HFFc6 (cell line): ENCODE measurements around the gene SHISA6. TPM values are rescaled to one million over a fixed set of nuclear protein-coding genes. Genes with fewer than 3 reads are reported as not detected.

Experiments
- DNase-seq: peaks from one replicate; pipeline ENCODE4 v3.0.0-alpha.2; 2018
- H3K27ac Mint-ChIP-seq: 2 replicates; pipeline ENCODE4 v1.8.0; 2020; ENCODE audit warnings: mild to moderate bottlenecking, mixed read lengths
- H3K27me3 Mint-ChIP-seq: 2 replicates; pipeline ENCODE4 v1.8.0; 2021; ENCODE audit warnings: mild to moderate bottlenecking, moderate library complexity, mixed read lengths; ENCODE audit not compliant: insufficient read depth
- H3K36me3 Mint-ChIP-seq: 2 replicates; pipeline ENCODE4 v1.8.0; 2021; ENCODE audit warnings: low read depth, mixed read lengths
- H3K4me1 Mint-ChIP-seq: 2 replicates; pipeline ENCODE4 v1.8.0; 2020; ENCODE audit warnings: low read depth, mixed read lengths
- H3K4me3 Mint-ChIP-seq: 2 replicates; pipeline ENCODE4 v1.8.0; 2020; ENCODE audit warnings: mild to moderate bottlenecking, moderate library complexity, mixed read lengths
- H3K9me3 Mint-ChIP-seq: 2 replicates; pipeline ENCODE4 v1.8.0; 2020; ENCODE audit warnings: mild to moderate bottlenecking, mixed read lengths
- CTCF ChIP-seq: fragments of 200-600 bp; sonication (generic); IDR thresholded peaks from 2 replicates; pipeline ENCODE4 v1.5.0; 2021; ENCODE audit warnings: antibody characterized with exemption, mild to moderate bottlenecking
- total RNA-seq, 6 experiments: library from RNA; stranded (reverse); fragmentation: NEBNext Ultra II Directional; extraction: Animal tissue kit (Norgen Biotek cat#: 25700); gene quantifications; 2 replicates in 1 of 6; 3 replicates in 5 of 6; pipeline ENCODE4 v1.2.3, GENCODE V29; 2021

The SHISA6 gene
- total RNA-seq, 6 experiments from 2014 or later: not detected

GRCh38 chr17:11330826-11331225, 89.8 kb downstream of the SHISA6 start:
- no peak for TF ChIP-seq CTCF
- H3K4me1 Mint-ChIP-seq: no peaks in the 10 kb centered on the region
- H3K9me3 Mint-ChIP-seq: peaks cover 46% of the 10 kb centered on the region
- no peak for DNase-seq
- H3K27ac Mint-ChIP-seq: no peak overlapping the region
- no peak overlapping the region for H3K4me3 Mint-ChIP-seq
- H3K36me3 Mint-ChIP-seq: peaks cover 8% of the 10 kb centered on the region
- H3K27me3 Mint-ChIP-seq: no peaks in the 10 kb centered on the region

GRCh38 chr17:11331547-11332513, 90.8 kb downstream of the SHISA6 start:
- no peak for TF ChIP-seq CTCF
- peaks cover 8% of the 10 kb centered on the region for H3K36me3 Mint-ChIP-seq
- H3K9me3 Mint-ChIP-seq: peaks cover 47% of the 10 kb centered on the region
- H3K27ac Mint-ChIP-seq: no peak overlapping the region
- H3K4me3 Mint-ChIP-seq: no peak overlapping the region
- H3K4me1 Mint-ChIP-seq: no peaks in the 10 kb centered on the region
- no peaks in the 10 kb centered on the region for H3K27me3 Mint-ChIP-seq
- no peak for DNase-seq

- Mint-ChIP-seq H3K4me3 (no peak overlapping the region), H3K27ac (no peak overlapping the region), H3K4me1 (no peaks in the 10 kb centered on the region), H3K36me3 (peaks cover 8% of the 10 kb centered on the region), H3K9me3 (peaks cover 54% of the 10 kb centered on the region), H3K27me3 (no peaks in the 10 kb centered on the region)
- TF ChIP-seq CTCF: no peak
- no peak for DNase-seq
Observed at GRCh38 chr17:11332706-11333105, 91.7 kb downstream of the SHISA6 start.

- H3K36me3 Mint-ChIP-seq: peaks cover 8% of the 10 kb centered on the region
Observed at GRCh38 chr17:11334493-11334892, 93.5 kb downstream of the SHISA6 start.

GRCh38 chr17:11336290-11336689, 95.3 kb downstream of the SHISA6 start:
- no peak for TF ChIP-seq CTCF
- H3K27me3 Mint-ChIP-seq: no peaks in the 10 kb centered on the region
- H3K4me3 Mint-ChIP-seq: no peak overlapping the region
- peaks cover 4% of the 10 kb centered on the region; the same call in 1 of the 2 replicates for H3K36me3 Mint-ChIP-seq
- DNase-seq: no peak
- no peak overlapping the region for H3K27ac Mint-ChIP-seq
- no peaks in the 10 kb centered on the region for H3K4me1 Mint-ChIP-seq
- peaks cover 58% of the 10 kb centered on the region for H3K9me3 Mint-ChIP-seq

More at GRCh38 chr17:11334493-11334892, 93.5 kb downstream of the SHISA6 start:
- no peak for DNase-seq
- Mint-ChIP-seq H3K27ac (no peak overlapping the region), H3K9me3 (peaks cover 54% of the 10 kb centered on the region), H3K27me3 (no peaks in the 10 kb centered on the region), H3K4me3 (no peak overlapping the region), H3K4me1 (no peaks in the 10 kb centered on the region)
- TF ChIP-seq CTCF: no peak
